HG03521 (cell line): ENCODE measurements around the gene PCDH18.
"Not testable (repeated sequence)": the region's sequence is repeated elsewhere in the genome, so short reads cannot be mapped to it uniquely, and the experiment has no call there.

Source experiments
- ATAC-seq: cut with Tn5 transposase; IDR thresholded peaks from one replicate; pipeline ENCODE4 v1.9.1; 2021; ENCODE audit warnings: mild to moderate bottlenecking, moderate library complexity; ENCODE audit not compliant: unreplicated experiment

PCDH18 gene

GRCh38 chr4:137530176-137530575 lies 2.1 kb downstream of the PCDH18 start:
- no peak for ATAC-seq

DNA sequence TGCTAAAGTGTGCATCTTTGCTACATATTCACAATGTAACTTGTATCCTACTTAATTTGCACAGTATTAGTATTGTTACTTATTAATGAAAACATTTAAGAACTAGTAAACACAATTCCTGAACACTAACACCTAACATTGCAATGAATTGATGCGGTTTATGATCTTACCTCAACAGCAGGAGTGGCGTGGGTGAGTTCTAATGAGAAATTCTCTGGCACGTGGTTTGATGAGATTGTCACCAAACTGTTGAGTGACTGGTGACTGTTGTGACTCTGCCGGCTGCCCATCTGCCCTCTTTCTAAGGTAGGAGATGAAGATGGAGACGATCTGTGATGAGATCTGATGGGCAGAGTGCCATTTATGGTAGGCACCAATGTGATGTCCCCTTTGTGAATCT lies 2.9 kb downstream of the PCDH18 start:
- no peak for ATAC-seq

DNA sequence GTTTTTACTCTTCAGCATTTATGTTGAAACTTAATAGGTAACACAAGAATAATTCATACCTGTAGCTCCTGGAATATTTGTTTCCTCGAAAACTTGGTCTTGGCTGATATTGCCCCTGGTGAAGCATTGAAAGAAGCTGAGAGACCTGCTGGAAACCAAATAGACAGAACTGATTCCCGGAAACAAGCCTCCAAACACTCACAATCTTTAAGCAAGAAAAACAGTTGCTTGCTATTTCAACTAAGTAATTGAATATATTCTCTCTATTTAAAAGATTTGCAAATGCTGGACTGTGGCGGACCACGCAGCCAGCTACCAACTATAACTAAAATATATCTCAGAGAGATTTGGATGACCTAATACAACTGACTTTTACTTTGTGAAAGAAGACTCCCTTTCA lies 3.6 kb downstream of the PCDH18 start:
- no peak for ATAC-seq

DNA sequence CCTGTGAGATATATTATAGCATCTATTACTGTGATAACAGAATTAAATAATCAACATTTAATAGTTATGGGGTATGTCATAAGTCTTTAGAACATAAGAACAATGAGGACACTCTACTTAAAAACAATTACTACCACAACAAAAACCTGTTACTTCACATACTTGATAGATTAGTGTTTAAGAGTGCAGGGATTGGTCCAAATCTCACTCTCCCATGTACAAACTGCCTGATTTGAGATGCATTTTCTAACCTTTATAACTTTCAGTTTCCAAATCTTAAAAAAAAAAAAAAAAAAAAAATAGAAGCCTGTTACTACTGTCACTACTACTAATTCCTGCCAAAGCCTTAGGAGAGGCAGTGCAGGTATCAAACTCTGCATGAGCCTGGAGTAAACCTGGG lies 5.6 kb downstream of the PCDH18 start:
- no peak for ATAC-seq

DNA sequence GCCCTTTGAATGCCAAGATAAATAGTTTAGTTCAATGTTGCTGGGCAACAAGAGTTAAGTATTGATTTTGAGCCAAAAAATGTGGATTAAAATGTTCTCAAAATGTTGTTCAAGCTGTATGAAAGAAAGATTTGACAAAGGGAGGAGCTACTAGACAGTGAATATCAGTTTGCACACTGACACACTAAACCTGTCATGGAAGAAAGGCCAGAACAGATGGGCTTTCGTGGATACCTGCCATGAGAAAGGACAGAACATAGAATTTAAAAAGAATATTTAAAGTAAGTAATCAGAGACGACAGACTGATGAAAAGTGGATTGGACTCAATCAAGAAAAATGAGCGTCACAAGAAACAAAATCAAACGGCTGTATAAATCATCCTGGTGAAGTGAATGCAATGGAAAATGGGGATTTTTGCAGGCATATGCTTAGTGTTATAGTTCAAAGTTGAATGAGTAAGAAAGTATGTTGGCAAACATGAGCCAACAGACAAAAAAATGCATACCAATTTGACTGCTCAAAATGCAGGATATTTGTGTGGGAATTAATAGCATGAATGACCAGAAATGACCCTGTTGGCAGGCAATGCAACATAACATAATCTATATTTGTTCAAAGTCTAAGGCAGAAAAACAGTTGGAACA lies 7.4 kb downstream of the PCDH18 start:
- ATAC-seq, result no peak

DNA sequence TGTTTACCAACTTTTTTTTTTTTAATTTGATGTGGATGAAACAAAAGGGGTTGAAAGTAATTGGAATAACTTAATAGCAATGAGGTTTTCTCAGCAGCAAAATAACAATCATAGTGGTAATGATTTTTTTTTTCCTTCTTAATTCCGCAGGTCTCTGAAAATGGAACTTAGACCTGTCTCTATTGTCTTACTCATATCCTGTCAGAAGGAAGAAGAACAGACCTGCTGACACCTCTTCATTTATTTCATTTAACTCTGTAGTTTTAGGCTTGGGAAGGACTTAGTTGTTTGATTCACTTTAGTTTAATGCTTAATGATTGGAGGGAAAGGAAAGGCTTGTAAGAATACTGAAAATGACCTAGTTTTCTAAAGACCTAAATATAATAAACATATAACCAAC lies 9.0 kb downstream of the PCDH18 start:
- no peak for ATAC-seq

GRCh38 chr4:137521053-137521452 lies 11.2 kb downstream of the PCDH18 start:
- ATAC-seq, result no peak

- ATAC-seq, result no peak
These were observed 12.9 kb downstream of the PCDH18 start for GRCh38 chr4:137519406-137519805.

- not testable (repeated sequence) for ATAC-seq
These were observed 15.0 kb downstream of the PCDH18 start for GRCh38 chr4:137517323-137517722.

- ATAC-seq, result no peak
These were observed 17.7 kb downstream of the PCDH18 start for GRCh38 chr4:137514406-137515111.

GRCh38 chr4:137510557-137511265 lies 21.6 kb downstream of the PCDH18 start:
- no peak for ATAC-seq

GRCh38 chr4:137509855-137510282 lies 22.4 kb downstream of the PCDH18 start:
- no peak for ATAC-seq

DNA sequence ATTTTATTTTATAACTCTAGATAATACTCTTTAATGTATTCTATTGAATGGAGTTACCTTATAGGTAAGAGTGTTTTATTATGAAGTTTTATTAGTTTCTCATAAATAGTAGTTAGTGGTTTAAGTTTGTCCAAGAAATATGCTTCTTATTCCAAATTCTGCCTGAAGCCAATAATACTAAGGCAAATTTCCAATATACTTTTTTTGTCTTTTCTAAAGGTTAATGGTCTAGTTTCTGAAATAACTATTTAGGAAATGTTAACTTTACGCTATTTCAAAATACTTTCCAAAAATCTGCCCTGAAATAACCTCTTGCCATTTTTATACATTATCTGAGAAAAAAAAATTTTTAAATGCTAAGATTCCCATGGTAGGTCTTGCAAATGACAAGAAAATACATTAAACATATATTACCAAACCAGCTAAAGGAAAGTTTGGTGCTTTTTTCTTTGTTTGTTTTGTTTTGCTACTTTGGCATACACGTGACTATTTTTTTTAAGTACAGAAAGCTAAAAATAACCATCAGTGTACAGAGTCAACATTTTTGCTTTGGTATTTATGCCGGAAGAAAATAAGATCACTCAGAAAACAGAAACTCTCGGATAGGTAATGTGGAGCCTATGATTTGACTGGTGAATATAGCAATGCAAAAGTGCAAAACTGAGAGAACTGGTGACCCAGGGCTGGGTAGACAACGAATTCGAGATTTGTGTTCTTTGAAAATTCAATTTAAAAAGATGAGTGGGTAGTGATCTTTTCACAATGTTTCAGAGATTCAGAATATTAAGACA lies 29.8 kb downstream of the PCDH18 start:
- no peak for ATAC-seq

DNA sequence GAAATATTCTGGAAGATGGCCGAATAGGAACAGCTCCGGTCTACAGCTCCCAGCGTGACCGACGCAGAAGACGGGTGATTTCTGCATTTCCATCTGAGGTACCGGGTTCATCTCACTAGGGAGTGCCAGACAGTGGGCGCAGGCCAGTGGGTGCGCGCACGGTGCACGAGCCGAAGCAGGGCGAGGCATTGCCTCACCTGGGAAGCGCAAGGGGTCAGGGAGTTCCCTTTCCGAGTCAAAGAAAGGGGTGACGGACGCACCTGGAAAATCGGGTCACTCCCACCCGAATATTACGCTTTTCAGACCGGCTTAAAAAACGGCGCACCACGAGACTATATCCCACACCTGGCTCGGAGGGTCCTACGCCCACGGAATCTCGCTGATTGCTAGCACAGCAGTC lies 36.0 kb downstream of the PCDH18 start:
- not testable (repeated sequence) for ATAC-seq

- ATAC-seq, result no peak
These were observed 36.7 kb downstream of the PCDH18 start for GRCh38 chr4:137495578-137495977.

DNA sequence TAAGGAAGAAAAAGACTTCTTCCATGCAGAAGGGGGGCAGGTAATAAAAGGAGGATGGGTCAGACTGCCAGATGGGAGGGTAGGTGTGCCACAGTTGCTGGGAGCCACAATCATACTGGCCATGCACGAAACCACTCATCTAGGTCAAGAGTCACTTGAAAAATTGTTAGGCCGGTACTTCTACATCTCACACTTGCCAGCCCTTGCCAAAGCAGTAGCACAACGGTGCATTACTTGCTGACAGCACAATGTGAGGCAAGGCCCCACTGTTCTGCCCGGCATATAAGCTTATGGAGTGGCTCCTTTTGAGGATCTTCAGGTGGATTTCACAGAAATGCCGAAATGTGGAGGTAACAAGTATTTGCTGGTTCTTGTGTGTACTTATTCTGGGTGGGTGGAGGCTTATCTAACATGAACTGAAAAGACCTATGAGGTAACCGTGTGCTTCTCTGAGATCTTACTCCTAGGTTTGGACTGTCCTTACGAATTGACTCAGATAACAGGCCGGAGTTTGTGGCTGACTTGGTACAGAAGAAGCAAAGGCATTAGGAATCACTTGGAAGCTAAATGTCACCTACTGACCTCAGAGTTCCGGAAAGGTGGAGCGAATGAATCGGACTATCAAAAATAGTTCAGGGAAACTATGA lies 48.9 kb downstream of the PCDH18 start:
- ATAC-seq, result not testable (repeated sequence)

DNA sequence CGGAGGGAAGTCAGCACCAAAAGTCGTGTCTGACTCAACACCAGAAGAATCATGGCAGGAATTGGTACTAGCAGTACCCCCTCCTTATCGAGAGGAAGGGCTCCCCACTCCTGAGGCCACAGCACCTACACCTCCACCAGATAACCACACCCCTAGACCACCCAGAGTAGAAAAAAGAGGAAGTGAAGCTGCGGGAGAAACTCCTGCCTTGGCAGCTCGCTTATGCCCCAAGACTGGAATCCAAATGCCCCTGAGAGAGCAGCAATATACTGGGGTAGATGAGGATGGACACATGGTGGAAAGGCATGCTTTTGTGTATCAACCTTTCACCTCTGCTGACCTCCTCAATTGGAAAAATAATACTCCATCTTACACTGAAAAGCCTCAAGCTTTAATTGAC lies 52.6 kb downstream of the PCDH18 start:
- not testable (repeated sequence) for ATAC-seq

- no peak for ATAC-seq
These were observed 55.9 kb downstream of the PCDH18 start for GRCh38 chr4:137476345-137476744.

- ATAC-seq, result no peak
These were observed 57.5 kb downstream of the PCDH18 start for GRCh38 chr4:137474711-137475301.

DNA sequence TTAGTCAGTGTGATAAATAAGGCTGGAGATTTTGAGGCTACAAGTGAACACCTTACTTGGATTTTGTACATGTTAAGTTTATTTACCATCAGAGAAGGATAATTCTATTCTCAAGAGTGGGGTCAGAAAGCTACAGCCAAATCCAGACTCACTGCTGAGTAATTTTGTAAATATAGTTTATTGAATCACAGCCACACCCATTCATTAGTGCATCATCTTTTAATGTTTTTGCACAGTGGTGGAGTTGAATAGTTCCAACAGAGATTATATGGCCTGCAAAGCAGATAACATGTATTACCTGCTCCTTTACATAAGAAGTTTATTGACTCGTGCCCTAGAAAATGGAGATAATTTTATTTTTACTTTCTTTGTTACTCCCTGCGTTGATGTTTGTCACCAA lies 60.4 kb downstream of the PCDH18 start:
- ATAC-seq, result no peak
